Ascending aorta (tissue), 2 donors: ENCODE measurements around the gene CELA3B. TPM values are rescaled to one million over a fixed set of nuclear protein-coding genes. Genes with fewer than 3 reads are reported as not detected.

Experiments
- DNase-seq, 2 donors: peaks; one replicate each; pipeline ENCODE4 v3.0.0-alpha.2; 2019; ENCODE audit warnings: low spot score in 2 of 2
- H3K27ac ChIP-seq, 2 donors: fragments of 200-600 bp; sonication (generic); one replicate each; pipeline ENCODE4 v1.5.1; 2016 to 2017; ENCODE audit warnings: mild to moderate bottlenecking in 1 of 2
- H3K27me3 ChIP-seq: fragments of 200-600 bp; sonication (generic); one replicate; pipeline ENCODE4 v1.5.1; 2017
- H3K36me3 ChIP-seq, 2 donors: fragments of 200-600 bp; sonication (generic); one replicate each; pipeline ENCODE4 v1.5.1; 2016
- H3K4me1 ChIP-seq, 2 donors: fragments of 200-600 bp; sonication (generic); one replicate each; pipeline ENCODE4 v1.5.1; 2016 to 2017; ENCODE audit warnings: mild to moderate bottlenecking in 1 of 2
- H3K4me3 ChIP-seq, 2 donors: fragments of 200-600 bp; sonication (generic); one replicate each; pipeline ENCODE4 v1.5.1; 2016 to 2017; ENCODE audit warnings: mild to moderate bottlenecking in 1 of 2
- H3K9me3 ChIP-seq, 2 donors: fragments of 200-600 bp; sonication (generic); one replicate each; pipeline ENCODE4 v1.5.1; 2016
- CTCF ChIP-seq, 3 experiments: fragments of 200-600 bp in 2 of 3; fragments of 450-650 bp in 1 of 3; sonication (generic) in 2 of 3; IDR thresholded peaks; one replicate each; pipeline ENCODE4 v1.5.1; 2016 to 2019; ENCODE audit warnings: antibody characterized with exemption in 3 of 3, mild to moderate bottlenecking in 1 of 3, moderate library complexity in 1 of 3
- intact Hi-C: fragments of 100-400 bp; cut with DNase I; formaldehyde crosslinking; loops from one replicate; pipeline ENCODE4 v1.15.1; 2023
- total RNA-seq: library from RNA; depleted of rRNA; stranded (reverse); fragments of >200 nt; gene quantifications from one replicate; pipeline ENCODE4 v1.1.0, GENCODE V29; 2016

The CELA3B gene
- total RNA-seq, 1 donor from 2014 or later, result not detected

DNA sequence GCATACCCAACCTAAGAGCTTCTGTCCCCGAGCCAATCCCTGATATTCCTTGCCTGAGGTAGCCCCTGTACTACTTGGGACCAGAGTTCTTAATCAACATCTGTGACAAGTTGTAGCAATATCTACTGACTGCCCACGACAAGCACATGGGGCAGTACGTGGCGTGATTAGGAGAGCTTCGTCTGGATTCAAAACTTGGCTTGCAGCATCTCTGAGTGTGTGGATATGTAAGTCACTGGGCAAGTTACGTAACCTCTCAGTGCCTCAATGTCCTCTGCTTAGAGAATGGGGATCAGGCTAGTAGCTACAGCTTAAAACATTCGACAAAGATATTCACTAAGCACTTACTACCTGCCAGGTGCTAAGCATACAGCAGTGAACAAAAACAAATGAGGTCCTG is 44.7 kb upstream of the CELA3B start:
- peaks cover 41 to 65% of the 10 kb centered on the region in 2 donors for H3K4me1 ChIP-seq
- intact Hi-C loops, result loop anchor here (10.0 kb wide), 1 partner anchor 597 kb away; no protein-coding TSS in a partner anchor
- no peak for TF ChIP-seq CTCF (IDR thresholded peaks at IDR 0.05)
- H3K36me3 ChIP-seq, result peaks cover 0 to 4% of the 10 kb centered on the region in 2 donors
- H3K27ac ChIP-seq, result peak overlapping the region; percentile 96 to 98
- H3K27me3 ChIP-seq, result no peaks in the 10 kb centered on the region
- no peaks in the 10 kb centered on the region for H3K9me3 ChIP-seq
- DNase-seq, result peak in 1 of 2 donors; percentile 91
- peak overlapping the region in 1 of 2 donors; percentile 75 for H3K4me3 ChIP-seq

DNA sequence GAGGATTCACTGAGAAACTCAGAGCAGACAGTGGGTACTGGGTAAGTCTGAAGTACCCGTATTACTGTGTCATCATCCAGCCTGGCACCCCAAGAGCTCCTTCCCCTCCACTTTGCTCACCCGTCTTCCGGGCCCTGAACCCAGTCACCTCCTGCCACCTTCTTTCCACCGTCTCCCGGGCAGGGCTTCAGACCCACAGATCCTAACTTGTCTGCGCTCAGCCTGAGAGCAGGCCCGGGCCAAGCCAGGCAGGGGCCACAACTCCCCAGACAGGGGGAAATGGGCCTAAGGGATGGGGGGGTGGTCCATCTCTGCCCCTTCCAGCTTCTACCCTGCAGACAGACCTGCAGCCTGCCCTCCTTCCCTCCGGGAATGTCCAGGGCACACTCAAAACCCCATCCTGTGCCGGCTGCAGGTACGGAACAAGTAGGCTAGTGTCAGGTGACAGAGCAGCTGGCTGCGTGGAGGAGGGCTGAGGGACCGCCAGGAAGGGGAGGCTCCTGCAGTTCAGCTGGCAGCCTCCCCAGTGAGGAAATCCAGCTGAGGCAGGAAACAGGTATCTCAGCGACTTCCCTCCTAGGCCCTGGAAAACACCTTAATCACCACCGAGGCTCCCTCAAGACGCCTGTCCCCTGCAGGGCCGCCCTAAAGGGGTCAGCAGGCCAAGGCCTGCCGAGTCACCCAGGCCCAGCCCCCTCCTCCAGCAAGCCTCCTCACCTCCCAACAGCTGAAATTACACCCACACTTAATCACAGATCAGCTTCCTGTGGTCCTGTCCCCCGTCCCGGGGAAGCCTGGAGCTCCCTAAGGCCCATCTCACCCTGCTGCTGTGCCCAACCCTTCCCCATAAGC is 43.2 kb upstream of the CELA3B start:
- DNase-seq, result no peak
- peak overlapping the region; percentile 96 to 98 for H3K27ac ChIP-seq
- H3K9me3 ChIP-seq, result no peaks in the 10 kb centered on the region
- no peak for TF ChIP-seq CTCF (IDR thresholded peaks at IDR 0.05)
- intact Hi-C loops, result loop anchor here (10.0 kb wide), 1 partner anchor 599 kb away; no protein-coding TSS in a partner anchor
- H3K4me1 ChIP-seq, result peaks cover 33 to 63% of the 10 kb centered on the region in 2 donors
- H3K27me3 ChIP-seq, result no peaks in the 10 kb centered on the region
- H3K36me3 ChIP-seq, result peaks cover 0 to 4% of the 10 kb centered on the region in 2 donors
- H3K4me3 ChIP-seq, result peak overlapping the region; percentile 75 to 95

GRCh38 chr1:21935393-21935804 is 41.4 kb upstream of the CELA3B start:
- DNase-seq, result no peak
- intact Hi-C loops, result loop anchor here (10.0 kb wide), 1 partner anchor 601 kb away; no protein-coding TSS in a partner anchor
- Histone ChIP-seq H3K4me3 (peak overlapping the region; percentile 75 to 95), H3K27ac (peak overlapping the region; percentile 96 to 98), H3K9me3 (no peaks in the 10 kb centered on the region), H3K27me3 (no peaks in the 10 kb centered on the region), H3K36me3 (no peaks in the 10 kb centered on the region), H3K4me1 (peaks cover 34 to 70% of the 10 kb centered on the region in 2 donors)
- TF ChIP-seq CTCF (IDR thresholded peaks at IDR 0.05), result no peak

GRCh38 chr1:21935891-21936365 is 40.9 kb upstream of the CELA3B start:
- intact Hi-C loops, result loop anchor here (2.0 to 10.0 kb wide), 2 partner anchors 37 to 601 kb away; no protein-coding TSS in a partner anchor
- Histone ChIP-seq H3K4me1 (peaks cover 29 to 67% of the 10 kb centered on the region in 2 donors), H3K36me3 (no peaks in the 10 kb centered on the region), H3K27me3 (no peaks in the 10 kb centered on the region), H3K9me3 (no peaks in the 10 kb centered on the region), H3K4me3 (peak overlapping the region; percentile 75 to 95), H3K27ac (peak overlapping the region; percentile 96 to 98)
- no peak for DNase-seq
- TF ChIP-seq CTCF (IDR thresholded peaks at IDR 0.05), result no peak

DNA sequence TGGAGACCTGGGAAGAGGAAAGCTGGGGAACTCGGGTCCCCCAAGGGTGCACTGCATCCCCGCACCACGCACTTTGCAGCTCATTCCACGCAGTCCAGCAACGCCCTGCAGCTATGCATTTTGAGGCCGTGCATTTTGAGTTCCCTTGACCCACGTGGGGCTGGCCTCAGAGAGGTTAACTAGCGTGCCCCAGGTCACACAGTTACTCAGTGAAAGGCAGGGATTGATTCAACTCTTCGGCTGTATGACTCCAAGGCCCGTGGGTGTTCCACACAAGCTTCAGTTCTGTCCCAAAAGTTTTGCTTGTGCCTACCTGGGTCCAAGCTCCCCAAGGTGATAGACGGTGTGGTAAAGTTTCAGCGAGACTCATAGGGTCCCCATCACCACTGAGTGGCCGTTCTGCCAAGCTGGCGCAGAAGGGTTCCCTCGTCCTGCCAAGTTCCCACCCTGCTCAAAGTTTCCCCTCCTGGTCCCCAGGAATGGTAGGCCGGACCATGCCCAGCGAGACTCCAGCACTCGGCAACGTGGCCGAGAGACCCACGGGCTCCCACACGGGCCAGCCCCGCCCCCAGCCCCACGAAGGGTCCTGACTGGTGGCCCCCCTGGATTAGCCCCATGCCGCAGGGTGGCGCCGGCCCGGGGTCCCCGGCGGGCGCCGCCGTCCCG is 40.3 kb upstream of the CELA3B start:
- TF ChIP-seq CTCF (IDR thresholded peaks at IDR 0.05), result no peak
- Histone ChIP-seq H3K36me3 (no peaks in the 10 kb centered on the region), H3K4me3 (peak overlapping the region; percentile 75 to 95), H3K27me3 (no peaks in the 10 kb centered on the region), H3K4me1 (peaks cover 26 to 65% of the 10 kb centered on the region in 2 donors), H3K9me3 (no peaks in the 10 kb centered on the region), H3K27ac (peak overlapping the region; percentile 96 to 98)
- no peak for DNase-seq
- intact Hi-C loops, result loop anchor here (2.0 to 10.0 kb wide), 2 partner anchors 38 to 602 kb away; no protein-coding TSS in a partner anchor
